Measurements from ENCODE around the gene GALR3.
A peak's percentile ranks its signal among the peaks of the same experiment; 100 is the strongest.

Gene GALR3

DNA sequence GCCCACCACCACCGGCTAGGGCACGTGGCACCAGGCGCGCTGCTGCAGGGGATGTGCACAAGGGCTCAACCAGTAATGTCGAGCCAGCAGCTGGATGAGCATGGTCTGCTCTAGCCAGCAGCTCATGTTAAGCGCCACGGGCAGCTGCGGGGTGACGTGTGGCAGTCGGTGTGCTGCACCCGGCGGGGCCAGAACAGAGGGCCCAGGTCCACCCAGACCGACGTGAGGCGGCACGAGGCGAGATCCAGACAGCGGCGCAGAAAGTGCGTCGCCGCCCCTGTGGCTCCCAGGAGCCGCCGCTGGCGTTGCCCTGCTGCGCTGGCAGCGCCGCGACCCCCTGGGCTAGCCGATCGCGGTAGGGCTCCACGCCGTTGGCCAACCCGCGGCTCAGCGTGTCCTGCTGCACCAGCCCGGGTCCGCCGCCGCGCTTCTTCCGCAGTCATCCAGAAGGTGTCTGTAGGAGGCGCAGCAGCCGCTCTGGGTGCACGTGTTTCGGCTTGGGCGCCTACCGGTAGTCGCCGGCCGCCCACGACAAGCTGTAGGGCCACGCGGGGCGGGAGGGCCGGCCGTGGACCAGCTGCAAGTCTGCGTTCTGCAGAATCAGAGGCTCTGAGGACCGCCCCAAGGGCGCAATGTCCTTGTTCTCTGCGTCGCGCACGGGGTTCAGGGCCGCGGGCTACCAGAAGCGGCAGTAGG is 4.6 kb upstream of the GALR3 start:
- peak in 8 of 10 donors; percentile 51 to 95 (median 66) for DNase-seq
- intact Hi-C loops (cut with DNase I) = loop anchor here (10.0 kb wide), 1 partner anchor 146 kb away; no protein-coding TSS in a partner anchor

DNA sequence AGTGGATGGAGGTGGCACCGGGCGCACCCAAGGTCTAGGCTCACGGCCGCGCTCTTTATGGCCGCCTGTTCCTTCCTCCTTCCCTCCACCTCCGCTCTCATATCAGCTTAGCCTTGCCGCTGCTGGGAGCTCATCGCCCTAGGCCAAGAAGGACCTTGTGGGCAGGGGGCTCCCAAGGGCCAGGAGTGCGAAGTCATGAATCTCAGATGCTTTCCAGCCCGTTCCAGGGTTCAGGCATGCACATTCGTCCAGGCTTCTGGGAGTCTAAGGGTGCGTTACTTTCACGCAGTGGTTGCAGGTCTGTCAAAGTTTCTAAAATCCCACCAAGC is 4.1 kb upstream of the GALR3 start:
- intact Hi-C loops (cut with DNase I) = loop anchor here (10.0 kb wide), 1 partner anchor 146 kb away; no protein-coding TSS in a partner anchor
- no peak for DNase-seq

DNA sequence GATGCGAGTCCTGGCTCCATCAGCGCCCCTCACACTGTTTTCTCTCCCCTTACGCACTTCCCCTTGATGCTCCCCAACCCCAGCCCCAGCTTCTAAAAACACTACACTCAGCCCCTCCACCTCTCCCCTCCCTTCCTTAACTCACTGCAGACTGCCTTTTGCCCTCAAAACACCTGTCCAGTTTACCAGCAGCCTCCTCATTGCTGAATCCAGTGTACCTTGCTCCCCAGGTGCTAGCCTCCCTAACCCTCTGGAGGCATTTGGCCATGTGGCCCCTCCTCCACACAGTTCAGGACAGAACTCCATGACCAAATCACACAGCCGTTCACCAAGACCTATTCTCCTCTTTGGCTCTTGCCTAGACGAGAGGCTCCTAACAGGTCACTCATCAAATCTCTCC is 2.8 kb upstream of the GALR3 start:
- intact Hi-C loops (cut with DNase I) = no loop called here
- DNase-seq = peak in 1 of 10 donors; percentile 39

DNA sequence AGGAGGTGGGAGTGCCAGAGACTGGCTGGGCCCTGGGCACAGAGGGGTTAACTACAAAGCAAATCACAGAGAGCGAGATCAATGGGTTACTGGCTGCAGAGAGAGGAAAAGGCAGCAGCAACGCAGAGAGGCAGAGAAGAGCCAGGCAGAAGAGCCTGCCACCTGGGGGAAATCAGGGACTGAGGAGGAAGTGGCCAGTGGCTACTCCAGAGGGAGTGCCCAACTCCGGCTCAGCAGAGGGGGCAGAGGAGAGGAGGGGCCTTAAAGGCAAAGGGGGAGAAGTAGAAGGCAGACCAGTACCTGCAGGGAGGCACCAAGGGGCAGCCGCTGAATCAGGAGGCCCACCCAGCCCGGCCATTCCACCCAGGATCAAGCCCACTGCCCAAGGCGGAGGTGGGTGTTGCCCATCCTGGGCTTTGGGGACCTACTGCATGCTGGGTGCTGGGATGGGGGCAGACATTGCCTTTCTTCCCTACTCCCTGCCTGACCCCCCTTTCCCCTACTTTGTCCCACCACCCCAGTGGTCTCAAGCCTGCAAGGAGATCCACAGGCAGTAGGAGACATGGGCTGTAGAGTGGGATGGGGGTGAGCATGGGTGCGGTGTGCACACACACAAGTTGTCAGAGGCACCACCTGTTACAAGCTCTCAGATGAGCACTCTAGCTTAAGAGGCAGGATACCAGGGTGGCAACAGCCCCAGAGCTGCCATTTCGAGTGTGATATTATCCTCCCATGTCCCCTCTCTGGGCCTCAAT is 926 bp upstream of the GALR3 start:
- no peak for DNase-seq
- intact Hi-C loops (cut with DNase I) = no loop called here

DNA sequence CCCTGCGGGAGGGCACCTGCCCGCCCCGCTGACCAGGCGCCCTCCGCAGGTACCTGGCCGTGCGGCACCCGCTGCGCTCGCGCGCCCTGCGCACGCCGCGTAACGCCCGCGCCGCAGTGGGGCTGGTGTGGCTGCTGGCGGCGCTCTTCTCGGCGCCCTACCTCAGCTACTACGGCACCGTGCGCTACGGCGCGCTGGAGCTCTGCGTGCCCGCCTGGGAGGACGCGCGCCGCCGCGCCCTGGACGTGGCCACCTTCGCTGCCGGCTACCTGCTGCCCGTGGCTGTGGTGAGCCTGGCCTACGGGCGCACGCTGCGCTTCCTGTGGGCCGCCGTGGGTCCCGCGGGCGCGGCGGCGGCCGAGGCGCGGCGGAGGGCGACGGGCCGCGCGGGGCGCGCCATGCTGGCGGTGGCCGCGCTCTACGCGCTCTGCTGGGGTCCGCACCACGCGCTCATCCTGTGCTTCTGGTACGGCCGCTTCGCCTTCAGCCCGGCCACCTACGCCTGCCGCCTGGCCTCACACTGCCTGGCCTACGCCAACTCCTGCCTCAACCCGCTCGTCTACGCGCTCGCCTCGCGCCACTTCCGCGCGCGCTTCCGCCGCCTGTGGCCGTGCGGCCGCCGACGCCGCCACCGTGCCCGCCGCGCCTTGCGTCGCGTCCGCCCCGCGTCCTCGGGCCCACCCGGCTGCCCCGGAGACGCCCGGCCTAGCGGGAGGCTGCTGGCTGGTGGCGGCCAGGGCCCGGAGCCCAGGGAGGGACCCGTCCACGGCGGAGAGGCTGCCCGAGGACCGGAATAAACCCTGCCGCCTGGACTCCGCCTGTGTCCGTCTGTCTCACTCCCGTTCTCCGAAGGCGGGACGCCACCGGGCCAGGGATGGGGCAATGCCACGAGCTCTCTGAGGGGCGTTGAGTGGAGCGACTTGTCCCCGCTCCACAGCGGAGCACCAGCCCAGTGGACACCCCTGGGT is 1.8 kb downstream of the GALR3 start:
- peak in 2 of 10 donors; percentile 73 to 75 for DNase-seq
- intact Hi-C loops (cut with DNase I) = no loop called here

DNA sequence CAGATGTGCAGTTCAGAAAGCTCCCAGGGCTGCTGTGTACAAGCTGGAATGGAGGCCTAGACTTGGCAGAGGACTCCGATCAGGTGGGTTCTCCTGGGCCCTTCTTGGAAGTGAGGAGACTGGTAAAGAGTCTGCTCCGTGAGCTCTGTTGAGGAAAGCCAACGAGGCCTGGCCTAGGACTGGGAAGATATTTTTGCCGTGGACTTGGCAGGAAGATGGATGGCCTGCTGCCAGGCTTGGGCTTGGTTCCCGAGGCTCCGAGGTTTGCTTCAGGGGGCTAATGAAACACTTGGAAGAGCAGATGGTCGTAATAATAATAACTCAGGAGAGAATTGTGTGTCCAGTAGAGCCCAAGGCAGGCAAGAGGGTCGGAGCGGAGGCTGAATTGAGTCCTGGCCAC is 3.9 kb downstream of the GALR3 start:
- DNase-seq = peak in 9 of 10 donors; percentile 43 to 91 (median 52)

DNA sequence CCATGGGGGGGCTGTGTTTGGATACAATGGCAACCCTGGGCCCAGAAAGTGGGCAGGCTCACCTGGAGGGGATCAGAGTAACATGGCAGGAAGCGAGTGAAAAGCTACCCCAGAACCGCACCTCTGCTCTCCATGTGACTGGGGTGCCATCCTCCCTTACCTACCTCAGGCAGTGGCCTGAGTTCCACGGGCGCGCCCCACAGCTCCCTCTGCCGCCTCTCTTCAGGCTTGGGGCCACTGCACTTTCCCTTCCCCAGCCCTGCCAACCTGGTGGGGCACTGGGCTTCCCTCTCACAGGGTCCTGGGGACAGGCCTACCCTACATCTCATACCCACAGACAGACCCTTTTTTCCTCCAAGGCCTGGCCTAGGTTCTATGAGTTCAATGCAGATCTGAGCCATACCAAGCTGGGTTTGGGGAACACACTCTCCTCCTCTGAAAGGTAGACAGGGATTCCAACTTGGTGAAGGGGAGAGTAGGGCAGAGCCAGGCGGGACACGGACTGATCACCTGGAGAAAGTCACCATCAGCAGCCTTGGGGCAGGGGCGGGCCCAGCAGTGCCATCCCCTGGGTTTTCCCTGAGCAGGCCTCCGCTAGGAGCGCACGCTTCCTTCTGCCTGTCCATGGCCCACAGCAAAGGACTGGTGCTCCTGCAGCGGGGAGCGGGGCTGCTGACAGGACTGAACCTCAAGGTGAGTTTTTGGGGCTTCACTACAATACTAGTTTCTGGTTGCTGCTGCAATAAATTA is 7.1 kb downstream of the GALR3 start:
- intact Hi-C loops (cut with DNase I) = no loop called here
- DNase-seq = peak in 1 of 10 donors; percentile 66

More for the DNA sequence above, 3.9 kb downstream of the GALR3 start:
- intact Hi-C loops (cut with DNase I) = no loop called here

DNA sequence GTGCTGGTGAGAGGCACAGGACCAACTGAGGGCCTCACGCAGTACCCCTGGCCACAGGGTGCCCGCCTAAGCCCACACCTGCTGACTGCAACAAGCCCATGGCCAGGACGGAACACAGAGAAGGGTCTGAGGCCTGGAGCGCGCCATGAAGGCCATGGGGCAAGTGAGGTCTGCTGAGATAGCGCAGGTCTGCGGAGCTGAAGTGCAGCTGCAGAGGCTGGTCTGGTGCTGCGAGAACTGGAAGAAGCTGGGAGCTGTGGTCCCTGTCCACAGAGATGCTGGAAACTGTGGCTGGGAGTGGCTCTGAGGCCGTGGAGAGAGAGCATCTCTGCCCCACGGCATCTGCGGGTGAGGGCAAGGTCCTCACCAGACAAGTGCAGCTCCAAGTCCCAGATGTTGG is 8.3 kb downstream of the GALR3 start:
- peak in 1 of 10 donors; percentile 46 for DNase-seq
- intact Hi-C loops (cut with DNase I) = no loop called here

DNA sequence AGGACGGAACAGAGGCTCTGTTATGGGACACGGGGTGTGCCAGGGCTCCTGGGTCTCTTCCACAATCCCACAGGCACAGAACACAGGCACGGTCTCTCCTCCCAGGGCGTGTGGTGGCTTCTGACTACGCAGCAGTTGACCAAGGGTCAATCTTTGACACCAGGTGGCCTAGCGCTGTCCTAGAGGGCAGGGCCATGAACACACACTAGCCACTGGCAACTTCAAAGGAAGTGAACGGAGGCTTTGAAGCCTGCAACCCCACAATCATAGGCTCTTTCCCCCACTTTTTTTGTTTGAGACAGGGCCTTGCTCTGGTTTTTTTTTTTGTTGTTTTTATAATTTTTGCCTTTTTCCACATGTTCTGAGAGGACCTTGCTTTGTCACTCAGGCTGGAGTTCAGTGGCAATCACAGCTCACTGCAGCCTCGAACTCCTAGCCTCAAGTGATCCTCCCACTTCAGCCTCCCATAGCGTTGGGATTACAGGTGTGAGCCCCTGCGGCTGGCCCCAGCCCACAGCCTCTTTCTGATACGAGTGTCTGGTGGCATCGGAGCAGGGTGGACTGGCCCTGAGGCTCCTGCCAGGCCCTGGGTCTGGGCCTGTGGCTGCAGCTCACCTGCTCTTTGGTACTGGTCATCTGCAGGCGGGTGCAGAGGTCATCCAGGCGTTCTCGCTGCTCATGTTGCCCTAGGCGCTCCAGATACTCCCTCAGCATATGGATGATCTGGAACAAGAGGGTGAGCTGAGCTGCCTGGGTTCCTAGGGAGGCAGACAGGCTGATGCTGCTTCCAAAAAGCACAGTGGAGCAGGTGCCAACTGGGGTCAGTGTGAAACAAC is 9.1 kb downstream of the GALR3 start:
- intact Hi-C loops (cut with DNase I) = no loop called here
- DNase-seq = peak in 1 of 10 donors; percentile 70

DNA sequence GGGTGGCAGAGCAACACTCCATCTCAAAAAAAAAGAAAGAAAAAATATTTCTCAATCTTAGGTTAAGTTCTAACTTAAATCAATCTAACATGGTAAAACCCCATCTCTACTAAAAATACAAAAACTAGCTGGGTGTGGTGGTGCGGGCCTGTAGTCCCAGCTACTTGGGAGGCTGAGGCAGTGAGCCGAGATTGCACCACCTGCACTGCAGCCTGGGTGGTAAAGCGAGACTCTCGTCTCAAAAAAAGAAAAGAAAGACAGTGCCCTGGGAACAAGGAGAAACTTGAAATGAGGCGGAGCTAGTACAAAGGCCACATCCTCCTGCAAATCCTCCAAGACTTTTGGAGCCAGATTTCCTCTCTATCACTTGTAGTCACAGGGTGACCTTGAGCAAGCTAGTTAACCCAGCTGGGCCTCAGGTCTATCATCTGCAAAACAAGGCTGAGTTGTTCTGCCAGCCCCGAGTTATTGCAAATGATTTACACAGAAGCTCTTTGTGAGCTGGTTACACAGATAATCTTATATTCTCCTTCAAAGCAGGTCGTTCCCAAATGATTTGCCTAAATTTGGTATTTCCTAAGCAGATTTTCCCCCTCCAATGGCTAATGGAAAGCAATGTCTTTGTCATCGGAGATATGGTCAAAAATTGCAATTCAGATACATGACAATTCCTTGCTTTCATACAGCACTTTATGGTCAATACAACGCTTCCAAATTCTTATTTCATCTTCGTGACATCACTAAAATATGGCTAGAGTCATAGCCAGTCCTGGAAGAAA is 19.0 kb downstream of the GALR3 start:
- intact Hi-C loops (cut with DNase I) = no loop called here
- no peak for DNase-seq

DNA sequence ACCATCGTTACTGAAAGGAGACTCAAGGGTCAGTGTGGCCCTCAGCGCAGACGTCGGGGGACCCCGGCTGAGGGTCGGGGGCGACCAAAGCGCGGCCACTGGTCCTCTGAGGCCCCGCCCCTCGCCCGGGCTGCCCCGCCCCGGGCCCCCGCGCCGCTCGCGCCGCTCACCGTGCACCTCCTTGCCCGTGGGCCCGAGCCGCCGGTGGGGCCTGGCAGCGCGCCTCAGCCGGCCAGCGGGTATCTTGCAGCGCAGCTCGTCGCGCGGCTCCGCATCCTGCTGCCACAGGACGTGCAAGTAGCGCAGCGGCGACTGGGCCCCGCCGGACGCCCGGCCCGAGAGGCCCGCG is 20.5 kb downstream of the GALR3 start:
- DNase-seq = peak in 4 of 10 donors; percentile 23 to 89 (median 30)
- intact Hi-C loops (cut with DNase I) = loop anchor here (1.0 kb wide), 2 partner anchors 20 to 26 kb away; no protein-coding TSS in a partner anchor

DNA sequence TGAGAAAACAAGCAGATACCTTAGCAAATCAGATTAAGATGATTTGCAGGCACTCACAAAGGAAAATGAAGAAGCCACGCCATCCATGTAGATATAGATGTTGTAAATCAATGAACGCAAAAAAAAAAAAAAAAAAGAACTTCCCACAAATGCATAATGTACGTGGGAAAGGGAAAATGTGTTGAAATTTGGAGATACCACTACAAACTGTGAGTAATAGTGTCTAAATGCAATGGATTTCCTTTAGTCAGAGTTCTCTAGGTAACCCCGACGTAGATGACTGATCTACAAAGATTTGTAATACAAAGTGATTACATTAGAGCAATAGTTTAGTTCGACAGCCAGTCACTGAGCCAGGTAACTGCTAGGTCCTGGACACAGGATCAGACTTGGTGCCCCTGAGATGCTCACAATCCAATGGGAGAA is 21.7 kb downstream of the GALR3 start:
- intact Hi-C loops (cut with DNase I) = loop anchor here (1.0 kb wide), 2 partner anchors 18 to 28 kb away; no protein-coding TSS in a partner anchor
- DNase-seq = no peak

DNA sequence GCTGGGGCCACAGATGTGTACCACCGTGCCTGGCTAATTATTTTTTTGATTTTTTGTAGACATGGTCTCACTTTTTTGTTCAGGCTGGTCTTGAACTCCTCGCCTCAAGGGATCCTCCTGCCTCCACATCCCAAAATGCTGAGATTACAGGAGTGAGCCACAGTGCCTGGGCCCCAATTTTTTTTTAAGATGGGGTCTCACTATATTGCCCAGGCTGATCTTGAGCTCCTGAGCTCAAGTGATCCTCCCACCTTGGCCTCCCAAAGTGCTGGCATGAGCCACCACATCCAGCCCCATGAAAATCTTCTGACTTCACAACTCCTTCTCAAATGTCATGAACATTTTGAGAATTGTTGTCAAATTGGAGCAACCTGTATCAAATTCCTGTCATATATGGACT is 23.3 kb downstream of the GALR3 start:
- DNase-seq = no peak
- intact Hi-C loops (cut with DNase I) = no loop called here

DNA sequence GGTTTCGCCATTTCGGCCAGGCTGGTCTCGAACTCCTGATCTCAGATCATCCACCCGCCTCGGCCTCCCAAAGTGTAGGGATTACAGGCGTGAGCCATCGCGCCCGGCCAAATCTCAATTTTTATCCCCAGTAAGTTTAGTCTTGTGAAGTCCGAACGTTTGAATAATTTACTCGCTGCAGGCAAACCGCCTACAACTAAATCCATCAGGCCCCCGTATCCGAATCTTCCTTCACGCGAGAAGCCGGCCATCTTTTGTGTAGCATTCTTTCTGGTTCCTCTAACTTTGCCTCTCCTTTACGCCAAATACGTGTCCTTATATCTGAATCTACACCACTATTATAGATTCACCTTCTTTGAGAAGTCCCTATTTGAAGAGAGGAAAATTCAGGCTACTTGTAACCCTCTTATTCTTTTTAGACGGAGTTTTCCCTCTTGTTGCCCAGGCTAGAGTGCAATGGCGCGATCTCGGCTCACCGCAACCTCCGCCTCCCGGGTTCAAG is 25.5 kb downstream of the GALR3 start:
- intact Hi-C loops (cut with DNase I) = no loop called here
- DNase-seq = peak in 1 of 10 donors; percentile 75

DNA sequence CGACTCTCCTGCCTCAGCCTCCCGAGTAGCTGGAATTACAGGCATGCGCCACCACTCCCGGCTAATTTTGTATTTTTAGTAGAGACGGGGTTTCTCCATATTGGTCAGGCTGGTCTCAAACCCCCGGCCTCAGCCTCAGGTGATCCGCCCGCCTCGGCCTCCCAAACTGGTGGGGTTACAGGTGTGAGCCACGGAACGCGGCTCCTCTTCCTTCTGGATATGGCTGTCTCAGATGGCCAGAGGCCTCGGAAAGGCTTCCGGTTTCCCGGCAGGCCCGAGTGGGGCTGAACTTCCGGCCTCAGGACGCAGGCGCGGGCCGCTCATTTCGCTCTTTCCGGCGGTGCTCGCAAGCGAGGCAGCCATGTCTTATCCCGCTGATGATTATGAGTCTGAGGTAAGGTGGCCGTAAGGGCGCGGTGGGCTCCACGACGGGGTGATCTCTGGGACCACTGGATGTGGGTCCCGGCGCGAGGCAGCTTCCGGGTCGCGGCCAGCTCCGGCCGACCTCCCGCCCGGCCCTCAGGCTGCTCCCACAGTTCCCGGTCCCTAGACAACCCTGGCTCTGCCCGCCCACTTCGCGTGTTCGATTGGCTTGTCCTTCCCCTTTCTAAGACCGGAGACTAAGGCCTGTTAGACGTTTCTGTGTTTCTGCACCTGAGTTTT is 26.0 kb downstream of the GALR3 start, which contains the start of gene EIF3L:
Gene EIF3L (plus strand): TSS at position 331 of the 663 bp plus-strand sequence. CDS start 31 bp downstream, at position 362.
- intact Hi-C loops (cut with DNase I) = no loop called here

DNA sequence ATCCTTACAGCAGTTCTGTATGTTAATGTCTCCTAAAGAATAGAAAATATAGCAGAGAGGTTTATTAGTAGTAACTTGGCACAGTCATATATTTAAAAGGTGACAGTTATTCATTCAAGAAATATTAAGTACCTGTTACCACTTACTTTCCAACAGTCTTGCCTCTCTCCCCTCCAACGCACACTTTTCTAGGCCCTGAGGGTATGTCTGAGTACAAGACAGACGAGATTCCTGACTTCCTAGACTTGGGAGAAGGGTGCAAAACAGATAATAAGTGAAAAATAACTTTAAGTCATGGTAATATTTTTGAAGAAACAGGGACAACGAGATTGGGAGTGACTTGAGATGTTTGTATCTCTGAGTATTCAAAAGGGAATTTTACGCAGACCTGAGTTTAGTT is 27.6 kb downstream of the GALR3 start:
- intact Hi-C loops (cut with DNase I) = no loop called here
- DNase-seq = no peak

More for the DNA sequence above, 26.0 kb downstream of the GALR3 start, which contains the start of gene EIF3L:
- peak; percentile 89 to 99 (median 93) for DNase-seq

DNA sequence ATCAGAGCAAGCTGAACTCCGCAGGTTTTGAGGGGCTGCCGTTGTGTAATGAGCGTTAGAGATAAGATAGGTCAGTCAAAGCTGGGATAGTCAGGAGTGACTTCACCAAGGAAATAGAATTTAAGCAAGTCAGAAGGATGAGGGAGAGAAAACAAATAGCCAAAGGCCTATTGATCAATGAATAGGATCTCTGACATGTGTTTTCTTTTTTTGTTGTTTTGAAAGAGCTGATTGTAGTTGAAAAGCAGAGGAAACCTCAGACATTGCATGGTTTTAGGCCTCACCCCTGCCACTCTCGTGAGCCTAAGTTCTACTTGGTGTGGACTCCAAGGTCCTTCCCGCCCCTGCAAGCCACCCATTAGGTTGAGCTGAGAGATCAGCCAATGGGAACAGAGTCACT is 29.2 kb downstream of the GALR3 start:
- intact Hi-C loops (cut with DNase I) = no loop called here

More for the DNA sequence above, 29.2 kb downstream of the GALR3 start:
- DNase-seq = peak in 1 of 10 donors; percentile 22
